Right kidney (tissue), 9 donors: Measurements from ENCODE around the gene RBM8A.
A peak's percentile ranks its signal among the peaks of the same experiment; 100 is the strongest.

Experiments
- DNase-seq: peaks from one replicate; pipeline ENCODE4 v3.0.0-alpha.2; 2016
- long read RNA-seq, 8 donors: transcript quantifications; one replicate each; lab custom pipeline, GENCODE V29; 2026

The RBM8A gene
- long read RNA-seq, donor 1, full-length matches to known transcripts = 46 of 78 reads
- long read RNA-seq, donor 1, partial matches to known transcripts = 32 of 78 reads
- long read RNA-seq, donor 1, other reads (novel, unspliced or antisense) = 0 of 78 reads
- long read RNA-seq, donor 2, full-length matches to known transcripts = 48 of 65 reads
- long read RNA-seq, donor 2, partial matches to known transcripts = 5 of 65 reads
- long read RNA-seq, donor 2, other reads (novel, unspliced or antisense) = 12 of 65 reads
- long read RNA-seq, donor 3, full-length matches to known transcripts = 34 of 41 reads
- long read RNA-seq, donor 3, partial matches to known transcripts = 0 of 41 reads
- long read RNA-seq, donor 3, other reads (novel, unspliced or antisense) = 7 of 41 reads
- long read RNA-seq, donor 4, full-length matches to known transcripts = 57 of 100 reads
- long read RNA-seq, donor 4, partial matches to known transcripts = 43 of 100 reads
- long read RNA-seq, donor 4, other reads (novel, unspliced or antisense) = 0 of 100 reads
- long read RNA-seq, donor 5, full-length matches to known transcripts = 86 of 144 reads
- long read RNA-seq, donor 5, partial matches to known transcripts = 49 of 144 reads
- long read RNA-seq, donor 5, other reads (novel, unspliced or antisense) = 9 of 144 reads
- long read RNA-seq, donor 6, full-length matches to known transcripts = 59 of 89 reads
- long read RNA-seq, donor 6, partial matches to known transcripts = 21 of 89 reads
- long read RNA-seq, donor 6, other reads (novel, unspliced or antisense) = 9 of 89 reads
- long read RNA-seq, donor 7, full-length matches to known transcripts = 81 of 120 reads
- long read RNA-seq, donor 7, partial matches to known transcripts = 39 of 120 reads
- long read RNA-seq, donor 7, other reads (novel, unspliced or antisense) = 0 of 120 reads
- long read RNA-seq, donor 8, full-length matches to known transcripts = 51 of 79 reads
- long read RNA-seq, donor 8, partial matches to known transcripts = 12 of 79 reads
- long read RNA-seq, donor 8, other reads (novel, unspliced or antisense) = 16 of 79 reads

DNA sequence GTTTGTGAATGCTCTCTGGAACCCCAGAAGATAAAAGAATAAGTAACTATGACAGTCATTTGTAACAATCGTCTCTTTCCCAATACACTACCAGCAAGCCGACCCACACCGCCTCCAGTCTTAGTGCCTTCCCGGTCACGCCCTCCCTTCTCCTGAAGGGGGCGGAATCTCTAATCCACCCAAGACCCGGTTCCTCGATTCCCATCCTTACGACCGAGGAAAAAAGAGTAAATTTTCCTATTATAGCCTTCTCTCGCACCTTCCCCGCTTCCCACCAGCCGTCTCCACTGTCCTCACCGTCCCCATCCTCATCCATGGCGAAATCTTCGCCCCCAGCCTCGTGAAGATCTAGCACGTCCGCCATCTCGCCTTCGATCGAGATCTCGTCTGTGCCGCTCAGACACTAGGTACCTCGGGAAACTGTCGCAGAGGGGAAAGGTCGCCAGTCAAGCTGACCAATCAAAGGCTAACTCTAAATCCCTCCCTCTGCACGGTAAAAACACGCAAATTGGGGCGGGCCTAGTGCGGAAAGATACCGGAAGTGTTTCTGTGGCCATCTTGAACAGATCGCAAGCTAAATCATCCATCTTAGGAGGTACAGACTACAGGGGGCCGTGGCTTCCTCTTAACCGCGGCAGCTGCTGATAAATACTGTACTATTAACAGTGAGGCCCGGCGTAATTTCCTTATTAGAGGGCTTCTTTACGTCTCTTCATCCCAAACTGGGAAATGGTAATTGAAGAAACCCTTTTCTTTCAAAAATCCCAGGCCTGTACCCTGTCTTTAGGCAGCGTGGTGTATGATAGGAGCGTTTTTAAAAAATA, at the start of gene RBM8A:
TSS of gene RBM8A (minus strand) at position 422 of the 824 bp plus-strand sequence. CDS start at position 364, 58 bp downstream.
- peak; percentile 95 for DNase-seq

DNA sequence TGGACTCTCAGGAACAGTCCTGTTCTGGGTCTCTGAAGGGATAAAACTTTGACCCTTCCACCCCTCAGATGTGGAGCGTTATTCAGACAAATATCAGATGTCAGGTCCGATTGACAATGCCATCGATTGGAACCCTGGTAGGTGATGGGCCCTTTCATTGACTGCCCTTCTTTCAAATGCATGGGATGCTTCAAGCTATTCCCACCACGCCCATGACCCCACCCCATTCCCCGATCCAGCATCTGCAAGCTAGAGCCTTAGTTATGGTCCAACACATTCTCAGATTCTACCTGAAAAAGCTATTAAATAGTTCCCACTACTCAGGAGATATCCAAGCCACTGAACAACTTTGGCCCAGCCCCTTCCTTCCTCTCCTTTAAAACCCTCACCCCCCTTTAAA, 49.7 kb upstream of the RBM8A start:
- no peak for DNase-seq

DNA sequence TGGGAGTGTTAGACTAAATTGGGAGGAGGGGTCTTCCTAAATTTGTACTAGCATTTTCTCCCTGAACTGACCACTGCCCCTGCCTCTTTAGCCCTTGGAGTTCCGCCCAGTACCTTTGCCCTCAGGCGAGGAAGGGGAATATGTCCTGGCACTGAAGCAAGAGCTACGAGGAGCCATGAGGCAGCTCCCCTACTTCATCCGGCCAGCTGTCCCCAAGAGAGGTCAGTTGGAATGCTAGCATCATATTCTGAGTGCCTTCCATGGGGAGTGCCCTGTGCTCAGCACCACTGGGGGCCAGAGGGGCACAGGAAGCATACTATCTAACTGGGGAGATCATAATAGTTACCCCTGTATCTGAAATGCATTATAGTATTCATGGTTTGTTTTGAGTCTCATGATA, 47.9 kb upstream of the RBM8A start:
- DNase-seq = no peak

DNA sequence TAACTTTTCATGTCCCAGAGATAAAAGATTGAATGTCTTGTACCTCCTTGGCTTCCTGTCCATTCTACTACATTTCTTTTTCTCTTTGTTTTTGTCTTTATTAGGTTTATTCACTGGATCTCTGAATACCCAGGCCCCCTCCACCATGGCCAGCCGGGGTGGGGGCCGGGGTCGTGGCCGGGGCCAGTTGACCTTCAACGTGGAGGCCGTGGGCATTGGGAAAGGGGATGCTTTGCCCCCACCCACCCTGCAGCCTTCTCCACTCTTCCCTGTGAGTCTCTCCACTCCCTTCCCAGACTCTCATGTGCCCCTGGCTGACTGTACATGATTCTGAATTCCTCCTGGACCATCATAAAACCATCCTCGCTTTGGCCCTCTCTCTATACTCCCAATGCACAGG, 47.4 kb upstream of the RBM8A start:
- no peak for DNase-seq

DNA sequence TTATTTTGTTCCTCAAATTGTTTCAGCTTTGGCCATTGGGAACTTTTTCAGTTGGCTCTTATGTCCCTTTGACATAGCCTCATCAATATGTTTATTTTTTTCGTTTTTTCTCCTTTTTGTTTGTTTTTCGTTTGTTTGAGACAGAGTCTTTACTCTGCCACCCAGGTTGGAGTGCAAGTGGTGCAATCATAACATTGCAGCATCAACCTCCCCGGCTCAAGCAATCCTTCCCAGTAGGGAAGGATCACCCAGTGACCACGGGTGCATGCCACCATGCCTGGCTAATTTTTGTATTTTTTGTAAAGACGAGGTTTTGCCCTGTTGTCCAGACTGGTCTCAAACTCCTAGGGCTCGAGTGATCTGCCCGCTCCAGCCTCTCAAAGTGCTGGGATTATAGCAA, 45.3 kb upstream of the RBM8A start:
- no peak for DNase-seq

DNA sequence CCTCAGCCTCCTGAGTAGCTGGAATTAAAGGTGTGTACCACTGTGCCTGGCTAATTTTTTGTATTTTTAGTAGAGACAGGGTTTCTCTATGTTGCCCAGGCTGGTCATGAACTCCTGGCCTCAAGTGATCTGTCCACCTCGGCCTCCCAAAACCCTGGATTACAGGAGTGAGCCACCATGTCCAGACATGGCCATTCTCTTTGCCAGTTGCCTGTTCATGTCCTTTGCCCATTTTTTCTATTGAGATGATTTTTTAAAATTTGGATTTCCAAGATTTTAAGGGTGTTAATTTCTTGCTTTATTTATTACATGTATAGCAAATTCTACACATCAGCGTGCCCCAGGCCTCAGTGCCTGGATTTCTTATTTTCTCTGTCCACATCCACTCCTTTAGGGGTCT, 40.0 kb upstream of the RBM8A start:
- DNase-seq = no peak

DNA sequence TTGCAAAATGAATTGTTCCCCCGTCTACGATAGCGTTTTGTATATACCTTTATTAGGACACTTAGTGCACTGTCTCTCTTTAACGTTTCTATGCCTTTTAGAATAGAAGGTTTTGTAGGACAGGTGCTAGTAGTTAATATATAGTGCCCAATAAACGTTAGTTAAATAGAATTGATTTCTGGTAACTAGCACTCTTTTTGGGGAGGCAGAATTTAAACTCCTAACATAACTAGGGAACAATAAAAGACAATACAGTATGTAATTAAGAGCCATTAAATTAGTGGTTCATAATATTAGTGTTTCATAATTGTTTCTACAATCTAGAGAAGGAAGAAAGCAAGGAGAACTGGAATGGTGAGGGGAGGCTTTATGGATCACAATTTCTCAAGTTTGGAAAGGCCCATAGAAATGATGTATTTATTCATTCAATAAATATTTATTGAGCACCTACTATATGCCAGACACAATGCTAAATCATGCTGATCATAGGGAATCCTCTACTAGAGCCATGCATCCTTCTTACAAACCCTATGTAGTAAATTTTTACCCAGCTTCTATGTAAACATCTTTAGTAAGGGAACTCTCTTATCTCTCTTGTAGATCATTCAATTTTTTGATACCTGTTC, 37.9 kb upstream of the RBM8A start:
- no peak for DNase-seq

DNA sequence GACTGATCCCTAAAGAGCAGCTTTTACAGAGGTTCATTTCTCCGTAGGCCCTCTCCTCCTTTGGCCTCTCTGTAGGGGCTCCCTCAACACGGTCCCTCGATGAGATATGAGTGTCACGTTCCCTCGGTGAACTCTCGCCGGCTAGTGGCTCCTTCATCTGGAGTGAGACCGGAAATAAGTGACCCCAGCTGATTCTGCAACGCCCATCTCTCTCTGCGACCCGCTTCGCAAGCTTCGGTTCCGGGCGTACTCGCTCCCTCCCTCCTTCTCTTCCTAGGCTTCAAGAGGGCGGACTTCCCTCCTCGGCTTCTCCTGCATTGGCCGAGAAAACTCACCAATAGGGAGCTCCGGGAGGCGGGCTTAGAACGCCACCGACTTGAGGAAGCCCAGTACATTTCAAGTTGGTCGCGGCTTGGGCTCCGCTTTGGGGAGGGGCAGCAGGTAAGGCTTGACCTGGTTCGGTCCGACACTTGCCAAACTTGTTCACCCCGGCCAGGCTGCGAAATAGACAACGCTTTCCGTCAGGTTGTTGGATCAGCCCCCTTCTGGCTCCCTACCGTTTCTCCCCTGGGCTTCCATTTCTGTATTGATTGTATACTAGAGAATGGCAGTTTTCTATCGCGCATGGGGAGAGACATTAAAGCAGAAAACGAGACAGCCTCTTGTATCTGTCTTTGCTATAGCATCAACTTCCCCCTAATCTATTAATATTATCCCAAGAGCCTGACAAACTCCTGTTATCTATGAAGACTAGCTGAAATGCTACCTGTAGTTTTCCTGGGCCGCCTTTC, 37.2 kb upstream of the RBM8A start, which contains the start of the genes ANKRD34A and POLR3GL:
TSS of gene ANKRD34A (minus strand) at position 248 of the 791 bp plus-strand sequence. CDS start 2,816 bp downstream, outside the sequence.
TSS of gene POLR3GL (plus strand) at position 363 of the 791 bp plus-strand sequence. CDS start 10,176 bp downstream, outside the sequence.
- DNase-seq = peak; percentile 86

DNA sequence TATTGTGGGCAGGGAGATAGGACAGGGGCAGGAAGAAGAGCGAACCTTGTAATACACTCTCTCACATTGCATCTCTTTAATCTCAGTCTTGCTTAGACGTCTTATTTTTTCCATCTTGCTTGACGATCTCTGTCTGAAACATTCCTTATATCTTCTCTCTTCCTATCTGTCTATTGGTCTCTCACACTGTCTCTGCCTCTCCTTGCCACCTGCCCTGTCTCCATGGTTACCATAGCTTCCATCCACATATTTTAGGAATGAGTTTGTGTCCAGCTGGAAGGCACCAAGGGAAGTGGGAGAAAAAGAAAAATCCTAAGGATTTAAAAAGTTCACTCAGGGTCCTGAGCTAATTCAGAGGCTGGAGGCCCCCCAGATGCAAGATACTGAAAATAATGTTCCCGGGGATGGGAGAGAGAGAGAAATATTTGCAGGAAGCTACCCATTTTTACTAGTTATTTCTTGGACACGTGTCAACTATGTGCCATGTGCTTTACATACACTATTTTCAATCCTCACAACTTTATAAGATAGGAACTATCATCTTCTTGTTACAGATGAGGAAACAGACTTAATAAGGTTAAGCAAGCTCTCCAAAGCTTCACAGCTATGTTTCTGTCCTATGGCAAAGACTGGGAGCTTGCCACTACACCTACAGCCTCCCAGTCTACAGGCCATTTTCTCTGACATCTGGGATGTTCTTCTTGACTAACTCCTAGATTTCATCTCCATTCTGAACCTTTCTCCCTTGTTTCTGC, 36.2 kb upstream of the RBM8A start:
- DNase-seq = no peak

DNA sequence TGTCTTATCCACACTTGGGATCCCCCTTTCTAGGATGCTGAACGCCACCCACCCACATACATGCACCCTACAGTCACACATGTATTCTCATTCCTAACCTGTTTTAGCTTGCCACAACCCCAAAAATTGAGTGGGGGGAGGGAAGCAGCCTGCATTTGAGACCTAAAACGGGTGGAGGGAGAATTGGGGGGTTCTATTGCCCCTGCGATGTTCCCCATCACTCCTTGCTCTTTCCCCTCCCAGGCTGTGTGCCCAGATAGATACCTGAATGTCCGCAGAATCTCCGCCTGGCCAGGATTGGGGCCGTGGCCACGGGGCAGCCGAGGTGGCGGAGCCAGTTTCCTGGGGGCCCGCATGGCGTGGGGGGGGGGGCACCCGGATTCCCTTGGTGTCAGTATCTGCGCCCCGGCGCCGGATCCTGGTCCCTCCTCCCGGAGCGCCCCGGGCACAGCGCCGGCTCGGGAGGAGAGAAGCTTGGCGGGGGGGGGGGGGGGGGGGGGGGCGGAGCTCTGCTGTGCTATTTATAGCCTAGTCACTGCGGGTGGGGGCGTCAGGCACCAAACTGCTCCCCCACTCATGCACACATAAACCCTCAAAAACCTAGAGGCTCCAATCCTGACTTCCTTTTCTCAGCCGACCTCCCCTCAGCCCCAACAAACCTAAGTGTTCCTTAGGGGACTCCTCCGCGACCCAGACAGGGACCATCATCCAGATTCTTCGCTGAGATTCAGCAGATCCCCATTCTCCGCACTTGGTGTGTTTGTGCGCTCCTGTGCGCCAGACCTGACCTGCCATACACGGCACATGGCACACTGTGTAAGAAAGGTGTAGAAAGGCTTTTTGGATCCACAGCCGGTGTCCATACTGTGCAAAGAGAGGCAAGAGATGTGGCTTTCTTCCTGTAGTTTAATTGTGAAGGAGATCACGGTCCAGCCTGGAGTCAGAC, 35.1 kb upstream of the RBM8A start:
- DNase-seq = peak; percentile 36

DNA sequence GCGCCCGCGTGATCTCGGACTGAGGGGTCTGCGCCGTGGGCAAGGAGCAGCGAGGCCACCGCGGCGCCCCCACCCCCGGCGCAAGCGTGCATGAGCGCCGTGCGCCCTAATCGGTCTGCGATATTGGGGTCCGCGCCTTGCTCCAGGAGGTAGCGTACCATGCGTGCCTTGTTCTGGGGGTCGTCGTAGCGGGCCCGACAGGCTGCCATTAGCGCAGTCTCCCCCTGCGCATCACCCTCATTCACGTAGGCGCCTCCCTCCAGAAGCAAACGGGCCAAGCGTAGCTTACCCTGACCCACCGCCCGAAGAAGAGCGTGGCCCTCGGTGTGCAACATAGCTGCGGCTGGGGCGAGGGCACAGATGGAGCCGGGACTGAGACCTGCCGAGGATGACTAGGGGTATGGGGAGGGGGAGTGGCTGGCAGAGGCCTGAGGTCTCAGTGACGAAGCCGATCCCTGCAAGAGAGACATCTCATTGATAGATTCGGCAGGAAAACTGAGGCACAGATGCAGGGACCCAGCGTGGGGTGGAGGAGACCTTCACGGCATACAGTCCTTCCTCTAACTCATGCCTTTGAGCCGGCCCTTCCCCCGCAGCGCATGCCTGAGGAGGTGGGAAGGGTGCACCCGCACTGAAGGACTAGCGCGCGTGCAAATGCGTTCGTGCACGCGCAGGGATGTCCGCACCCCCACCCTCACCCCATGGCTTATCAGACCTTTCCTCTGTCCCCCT, 34.3 kb upstream of the RBM8A start:
- peak; percentile 63 for DNase-seq

DNA sequence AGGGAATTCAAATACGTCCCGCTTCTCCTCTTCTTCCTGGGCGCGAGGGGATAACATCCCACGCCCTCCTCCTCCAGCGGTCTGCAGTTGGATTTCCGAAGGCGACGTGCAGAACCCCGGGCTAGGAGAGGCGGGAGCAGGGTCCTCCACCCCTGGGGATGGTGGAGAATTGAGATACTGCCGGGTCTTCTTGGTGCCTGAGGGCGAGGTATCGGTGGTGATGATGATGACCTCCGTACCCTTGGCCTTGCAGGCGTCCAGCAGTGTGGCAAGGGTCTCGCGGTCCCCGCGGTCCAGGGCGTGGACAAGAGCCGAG, 33.8 kb upstream of the RBM8A start:
- DNase-seq = no peak

DNA sequence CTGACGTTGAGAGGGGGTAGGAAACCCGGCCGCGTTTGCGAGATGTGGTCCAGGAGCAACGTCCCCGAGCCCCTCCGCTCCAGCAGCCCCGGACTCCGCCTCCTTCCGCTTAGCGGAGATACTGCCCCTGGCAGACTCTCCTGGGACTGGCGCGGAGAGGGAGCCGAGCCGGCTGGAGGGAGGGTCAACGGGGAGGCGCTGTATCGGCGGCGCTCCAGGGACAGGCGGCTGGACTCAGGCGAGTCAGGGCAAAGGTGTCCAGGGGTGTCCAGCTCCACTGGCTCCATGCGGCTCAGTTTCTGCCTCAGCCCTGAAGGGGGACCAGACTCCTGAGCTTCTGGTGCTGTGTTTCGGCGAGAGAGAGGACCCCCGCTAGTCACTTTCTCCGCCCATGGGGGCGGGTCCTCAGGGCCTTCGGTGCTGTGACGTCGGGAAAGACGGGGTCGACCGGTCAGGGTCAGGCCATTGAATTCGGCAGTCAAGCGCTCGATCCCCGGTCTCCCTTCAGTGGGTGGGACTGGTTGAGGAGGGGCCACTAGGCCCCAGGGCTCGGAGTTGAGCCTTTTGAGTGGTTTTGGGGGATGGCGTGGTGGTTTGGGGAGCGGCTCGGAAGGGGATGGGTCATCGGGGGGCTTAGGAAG, 33.3 kb upstream of the RBM8A start:
- DNase-seq = peak; percentile 94

DNA sequence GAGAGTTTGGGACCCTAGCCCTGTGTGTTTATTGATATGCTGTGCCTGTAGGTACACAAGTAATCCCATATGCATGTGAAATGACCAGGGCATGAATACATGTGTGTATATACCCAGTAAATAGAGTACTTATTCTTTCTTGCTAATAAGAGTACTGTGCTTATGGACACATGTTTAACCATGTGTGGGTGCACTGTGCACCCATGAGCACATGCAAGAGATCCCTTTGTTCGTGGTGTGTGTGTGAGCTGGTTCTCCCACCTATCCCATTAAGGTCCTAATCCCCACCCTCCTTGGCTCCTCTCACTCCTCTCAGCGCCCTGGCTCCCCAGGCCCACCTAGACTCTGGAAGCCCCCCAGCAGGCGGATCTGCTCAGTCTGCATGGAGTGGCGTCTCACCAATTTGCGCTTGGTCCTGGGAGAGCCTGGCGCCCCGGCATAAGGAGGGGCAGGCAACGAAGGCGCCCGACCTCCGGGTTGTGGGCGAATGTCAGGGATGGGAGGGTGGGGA, 32.7 kb upstream of the RBM8A start:
- no peak for DNase-seq

DNA sequence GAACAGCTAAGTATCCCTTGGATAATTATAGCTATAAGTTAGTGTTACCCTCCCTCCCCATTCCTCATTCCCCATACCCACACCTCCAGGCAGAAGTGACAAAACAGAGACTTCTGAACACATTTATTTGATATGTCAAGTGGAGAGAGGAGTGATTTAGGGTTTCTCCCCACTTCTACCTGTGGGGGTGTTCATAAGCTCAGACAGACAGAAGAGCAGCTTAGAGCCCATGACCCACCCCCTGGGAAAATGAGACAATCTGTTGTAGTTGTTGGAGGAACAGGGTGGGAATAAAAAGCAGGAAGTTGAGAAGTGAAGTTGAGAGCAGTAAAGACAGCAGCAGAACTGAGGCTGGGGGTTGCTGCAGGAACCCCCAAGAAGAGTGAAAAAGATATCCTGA, 32.0 kb upstream of the RBM8A start:
- no peak for DNase-seq

DNA sequence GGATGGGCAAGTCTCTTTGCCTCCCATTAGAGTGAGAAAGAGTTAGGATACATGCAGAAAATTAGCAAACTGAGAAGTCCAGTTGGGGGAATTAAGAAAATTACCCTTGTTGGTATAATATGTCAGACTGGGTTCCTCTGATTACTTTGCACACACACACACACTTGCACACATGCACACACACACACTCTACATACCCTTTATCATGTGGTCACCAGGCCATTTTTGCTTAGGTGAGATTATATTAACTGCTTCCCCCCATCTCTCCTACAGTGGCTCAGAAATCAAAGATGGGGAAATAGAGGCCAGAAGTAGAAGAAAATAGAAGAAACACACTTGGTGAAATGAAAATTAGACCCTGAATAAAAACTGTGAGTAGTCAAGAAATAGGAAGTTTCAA, 31.4 kb upstream of the RBM8A start:
- DNase-seq = no peak
